Measurements from ENCODE around the gene ETV3.

Gene ETV3

DNA sequence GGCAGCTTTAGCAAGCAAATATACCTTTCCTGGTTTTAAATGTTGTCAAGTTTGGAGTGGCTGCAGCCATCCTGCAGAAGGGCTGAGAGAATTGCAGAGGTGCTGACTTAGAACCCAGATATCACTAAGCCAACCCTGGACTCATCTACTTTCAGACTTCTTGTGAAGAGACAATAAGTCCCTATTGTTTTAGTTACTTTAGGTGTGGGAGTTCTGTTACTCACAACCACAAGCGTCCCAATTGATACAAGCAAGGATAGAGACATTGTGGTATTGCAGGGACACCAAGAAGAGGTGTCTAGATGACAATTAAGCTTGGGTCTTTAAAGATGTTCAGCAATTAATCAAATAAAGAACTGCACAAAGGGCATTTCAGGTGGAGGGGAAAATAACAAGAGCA is 8.8 kb upstream of the ETV3 start:
- in situ Hi-C loops (cut with MboI; ENCODE audit: low sequenced_read_pairs, unreplicated experiment): no loop called here
- no peak for DNase-seq (ENCODE audit: low spot score)
- TF ChIP-seq, protein P1, sequence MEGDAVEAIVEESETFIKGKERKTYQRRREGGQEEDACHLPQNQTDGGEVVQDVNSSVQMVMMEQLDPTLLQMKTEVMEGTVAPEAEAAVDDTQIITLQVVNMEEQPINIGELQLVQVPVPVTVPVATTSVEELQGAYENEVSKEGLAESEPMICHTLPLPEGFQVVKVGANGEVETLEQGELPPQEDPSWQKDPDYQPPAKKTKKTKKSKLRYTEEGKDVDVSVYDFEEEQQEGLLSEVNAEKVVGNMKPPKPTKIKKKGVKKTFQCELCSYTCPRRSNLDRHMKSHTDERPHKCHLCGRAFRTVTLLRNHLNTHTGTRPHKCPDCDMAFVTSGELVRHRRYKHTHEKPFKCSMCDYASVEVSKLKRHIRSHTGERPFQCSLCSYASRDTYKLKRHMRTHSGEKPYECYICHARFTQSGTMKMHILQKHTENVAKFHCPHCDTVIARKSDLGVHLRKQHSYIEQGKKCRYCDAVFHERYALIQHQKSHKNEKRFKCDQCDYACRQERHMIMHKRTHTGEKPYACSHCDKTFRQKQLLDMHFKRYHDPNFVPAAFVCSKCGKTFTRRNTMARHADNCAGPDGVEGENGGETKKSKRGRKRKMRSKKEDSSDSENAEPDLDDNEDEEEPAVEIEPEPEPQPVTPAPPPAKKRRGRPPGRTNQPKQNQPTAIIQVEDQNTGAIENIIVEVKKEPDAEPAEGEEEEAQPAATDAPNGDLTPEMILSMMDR (IDR thresholded peaks at IDR 0.05; ENCODE audit: borderline replicate concordance, control extremely low read depth, extremely low read depth, insufficient read depth, missing control alignments): no peak

DNA sequence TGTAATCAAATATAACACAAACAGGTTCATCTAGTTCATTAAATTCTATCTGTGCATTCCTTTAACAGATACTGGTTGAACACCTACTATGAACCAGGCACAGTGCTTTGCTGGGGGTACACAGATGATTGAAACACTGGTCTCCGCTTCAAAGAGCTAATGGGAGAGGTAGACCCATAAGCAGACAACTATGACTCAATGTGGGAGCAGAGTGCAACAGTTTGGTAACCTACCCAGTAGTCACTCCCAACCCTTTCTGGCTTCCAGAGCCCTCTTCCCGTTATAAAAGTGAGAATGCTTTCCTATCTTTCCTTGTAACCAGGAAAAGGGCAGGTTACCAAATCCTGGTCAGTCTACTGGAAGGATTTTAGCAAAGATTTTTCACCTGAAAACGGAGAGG is 8.0 kb upstream of the ETV3 start:
- TF ChIP-seq, protein P1 (IDR thresholded peaks at IDR 0.05; ENCODE audit: borderline replicate concordance, control extremely low read depth, extremely low read depth, insufficient read depth, missing control alignments): no peak
- in situ Hi-C loops (cut with MboI; ENCODE audit: low sequenced_read_pairs, unreplicated experiment): no loop called here
- DNase-seq (ENCODE audit: low spot score): no peak

DNA sequence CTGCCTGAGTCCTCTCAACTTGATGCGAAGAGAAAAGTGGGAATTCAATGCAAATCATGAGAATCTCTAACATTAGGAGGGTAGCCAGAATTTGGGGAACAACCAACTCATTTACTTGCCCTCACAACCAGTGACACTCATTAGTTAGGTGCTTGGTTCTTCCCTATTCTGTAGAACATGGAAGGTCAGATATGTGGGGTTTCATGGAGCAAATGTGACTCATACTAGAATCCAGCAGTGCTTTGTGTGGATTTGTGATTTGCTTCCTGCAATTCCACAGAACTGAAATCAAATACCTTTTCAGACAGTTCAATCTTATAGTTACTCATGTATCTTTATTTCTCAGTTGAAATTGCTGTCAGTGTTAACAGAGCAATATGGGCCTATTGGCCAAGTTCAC is 6.9 kb upstream of the ETV3 start:
- TF ChIP-seq, protein P1 (IDR thresholded peaks at IDR 0.05; ENCODE audit: borderline replicate concordance, control extremely low read depth, extremely low read depth, insufficient read depth, missing control alignments): no peak
- in situ Hi-C loops (cut with MboI; ENCODE audit: low sequenced_read_pairs, unreplicated experiment): no loop called here
- DNase-seq (ENCODE audit: low spot score): no peak

DNA sequence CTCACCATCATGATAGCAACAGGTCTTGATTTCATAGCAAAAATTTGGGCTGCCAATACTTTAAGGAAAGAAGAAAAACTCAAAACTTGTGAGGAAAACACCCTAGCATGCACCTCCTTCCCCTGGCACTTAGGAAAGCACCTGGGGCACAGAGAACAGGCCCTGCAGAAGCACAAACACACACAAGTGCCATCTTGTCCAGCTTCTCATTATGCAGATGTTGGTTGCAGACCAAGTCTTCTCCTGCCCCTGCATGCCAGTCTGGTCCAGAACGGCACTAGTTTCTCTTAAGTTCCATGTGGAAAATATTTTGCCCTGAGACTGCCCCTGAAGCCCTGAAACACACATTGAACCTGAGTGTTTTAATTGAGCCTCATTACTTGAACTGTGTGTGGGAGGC is 6.3 kb upstream of the ETV3 start:
- in situ Hi-C loops (cut with MboI; ENCODE audit: low sequenced_read_pairs, unreplicated experiment): no loop called here
- DNase-seq (ENCODE audit: low spot score): no peak
- TF ChIP-seq, protein P1 (IDR thresholded peaks at IDR 0.05; ENCODE audit: borderline replicate concordance, control extremely low read depth, extremely low read depth, insufficient read depth, missing control alignments): no peak

DNA sequence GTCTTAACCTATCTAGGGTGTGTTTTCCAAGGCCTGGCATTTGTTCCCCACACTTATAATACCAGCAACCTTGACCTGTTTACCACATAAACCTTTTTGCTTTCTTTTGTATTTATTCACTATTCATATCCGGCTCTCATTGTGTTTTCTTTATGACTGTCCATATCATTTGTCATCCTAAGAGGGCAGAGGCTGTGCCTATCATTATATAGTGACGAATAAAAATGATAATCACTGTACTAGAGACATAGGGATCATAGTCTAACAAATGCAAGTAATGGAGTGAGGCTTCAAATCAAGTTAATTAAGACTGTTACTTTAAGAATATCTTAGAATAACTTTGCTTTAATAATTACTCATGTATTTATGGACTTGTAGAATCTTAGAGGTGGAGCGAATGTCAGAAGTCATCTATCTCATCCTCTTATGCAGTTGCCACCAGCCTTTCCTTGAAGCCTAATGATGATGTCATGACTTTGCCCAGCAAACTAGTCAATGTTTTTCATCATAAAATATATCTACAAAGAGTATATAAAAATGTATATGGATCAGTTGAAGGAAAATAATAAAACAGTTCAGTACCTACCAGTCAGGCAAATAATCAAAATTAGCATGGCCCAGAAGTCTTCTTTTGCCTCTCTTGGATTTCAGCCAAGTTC is 4.7 kb upstream of the ETV3 start:
- no peak for DNase-seq (ENCODE audit: low spot score)
- TF ChIP-seq, protein P1 (IDR thresholded peaks at IDR 0.05; ENCODE audit: borderline replicate concordance, control extremely low read depth, extremely low read depth, insufficient read depth, missing control alignments): no peak
- in situ Hi-C loops (cut with MboI; ENCODE audit: low sequenced_read_pairs, unreplicated experiment): no loop called here

DNA sequence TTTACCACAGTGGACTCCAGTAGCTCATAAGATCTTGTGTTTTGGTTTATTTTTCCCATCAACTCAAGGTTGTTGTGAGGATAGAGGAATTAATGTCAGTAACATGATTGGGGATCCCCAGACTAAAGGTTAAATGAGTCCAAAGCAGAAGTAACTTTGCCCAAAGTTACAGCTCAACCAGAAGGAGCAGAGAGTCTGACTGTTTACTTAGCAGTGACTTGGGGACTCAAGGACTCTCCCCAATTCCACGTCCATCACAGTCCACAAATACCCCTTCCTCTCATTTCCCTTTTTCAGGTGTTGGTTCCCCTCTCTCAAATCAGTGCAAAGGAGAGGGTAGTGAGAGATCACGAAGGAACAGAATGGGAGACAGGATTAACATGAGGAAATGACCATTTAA is 4.0 kb upstream of the ETV3 start:
- TF ChIP-seq, protein P1 (IDR thresholded peaks at IDR 0.05; ENCODE audit: borderline replicate concordance, control extremely low read depth, extremely low read depth, insufficient read depth, missing control alignments): no peak
- in situ Hi-C loops (cut with MboI; ENCODE audit: low sequenced_read_pairs, unreplicated experiment): no loop called here
- no peak for DNase-seq (ENCODE audit: low spot score)
